Spinal cord (tissue), 10 donors: ENCODE measurements around the gene UBE2R2. TPM values are rescaled to one million over a fixed set of nuclear protein-coding genes. Genes with fewer than 3 reads are reported as not detected.
"Not testable (repeated sequence)": the region's sequence is repeated elsewhere in the genome, so short reads cannot be mapped to it uniquely, and the experiment has no call there.

Experiments
- DNase-seq, 6 donors: peaks; one replicate each; pipeline versions ENCODE4 v3.0.0 to v3.0.0-alpha.2; 2013 to 2015; ENCODE audit warnings: low spot score in 6 of 6, low read depth in 4 of 6
- H3K27ac ChIP-seq: one replicate; pipeline ENCODE4 v1.5.1; 2013; ENCODE audit warnings: low read depth, low read length, control low read depth
- H3K27me3 ChIP-seq: one replicate; pipeline ENCODE4 v1.6.1; 2013; ENCODE audit warnings: low read length; ENCODE audit not compliant: control insufficient read depth, insufficient read depth
- H3K36me3 ChIP-seq: one replicate; pipeline ENCODE4 v1.6.1; 2013; ENCODE audit warnings: low read length; ENCODE audit not compliant: control insufficient read depth, insufficient read depth
- H3K4me1 ChIP-seq: one replicate; pipeline ENCODE4 v1.6.1; 2013; ENCODE audit warnings: low read length; ENCODE audit not compliant: control insufficient read depth, insufficient read depth
- H3K4me3 ChIP-seq: one replicate; pipeline ENCODE4 v1.5.1; 2013; ENCODE audit warnings: low read depth, low read length, control low read depth
- H3K9me3 ChIP-seq: one replicate; pipeline ENCODE4 v1.6.1; 2013; ENCODE audit warnings: low read length; ENCODE audit not compliant: control insufficient read depth, insufficient read depth
- WGBS: methylation state at CpG from one replicate; pipeline ENCODE4 v1.1.5; 2013; ENCODE audit warnings: missing lambda C conversion rate; ENCODE audit not compliant: insufficient coverage; 5-methylcytosine and 5-hydroxymethylcytosine counted together
- polyA plus RNA-seq, 2 donors: library from polyadenylated mRNA; unstranded; fragments of 120-200 nt; gene quantifications; one replicate each; pipeline ENCODE4 v1.2.1, GENCODE V29; 2013; ENCODE audit not compliant: insufficient read length in 2 of 2
- total RNA-seq, 2 donors: library from RNA; depleted of rRNA in 1 of 2; stranded (reverse); fragments of 120-200 nt in 1 of 2; fragments of >200 nt in 1 of 2; gene quantifications; one replicate each; pipeline versions ENCODE4 v1.2.3 to v1.2.4, GENCODE V29; 2013 to 2014
- donor health status: healthy.

The UBE2R2 gene
- total and polyA plus RNA-seq, 4 donors: 24.2 to 68.4 (median 43.4) TPM

DNA sequence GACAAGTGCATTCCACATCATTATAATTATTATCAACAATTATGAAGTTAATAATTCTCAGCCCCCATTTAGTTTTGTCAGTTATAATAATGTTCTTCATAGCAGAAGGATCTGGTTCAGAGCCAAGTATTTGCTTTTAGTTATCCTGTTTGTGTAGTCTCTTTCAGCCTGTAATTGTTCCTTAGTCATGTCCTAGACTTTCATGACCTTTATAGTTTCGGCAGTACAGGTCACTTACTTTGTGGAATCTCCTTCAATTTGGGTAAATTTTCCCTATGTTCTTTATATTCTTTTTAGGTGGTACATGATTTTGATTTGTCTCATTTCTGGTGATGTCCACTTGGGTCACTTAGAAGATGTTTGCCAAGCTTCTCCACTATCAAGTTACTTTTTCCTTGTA, 34.3 kb downstream of the UBE2R2 start:
- no peaks in the 10 kb centered on the region for H3K27me3 ChIP-seq
- H3K9me3 ChIP-seq: no peaks in the 10 kb centered on the region
- no peak overlapping the region for H3K4me3 ChIP-seq
- no CpG with 5 or more reads among the region's 1 CpG for WGBS
- DNase-seq: no peak
- peaks cover 7% of the 10 kb centered on the region for H3K4me1 ChIP-seq
- H3K36me3 ChIP-seq: no peaks in the 10 kb centered on the region
- H3K27ac ChIP-seq: no peak overlapping the region

DNA sequence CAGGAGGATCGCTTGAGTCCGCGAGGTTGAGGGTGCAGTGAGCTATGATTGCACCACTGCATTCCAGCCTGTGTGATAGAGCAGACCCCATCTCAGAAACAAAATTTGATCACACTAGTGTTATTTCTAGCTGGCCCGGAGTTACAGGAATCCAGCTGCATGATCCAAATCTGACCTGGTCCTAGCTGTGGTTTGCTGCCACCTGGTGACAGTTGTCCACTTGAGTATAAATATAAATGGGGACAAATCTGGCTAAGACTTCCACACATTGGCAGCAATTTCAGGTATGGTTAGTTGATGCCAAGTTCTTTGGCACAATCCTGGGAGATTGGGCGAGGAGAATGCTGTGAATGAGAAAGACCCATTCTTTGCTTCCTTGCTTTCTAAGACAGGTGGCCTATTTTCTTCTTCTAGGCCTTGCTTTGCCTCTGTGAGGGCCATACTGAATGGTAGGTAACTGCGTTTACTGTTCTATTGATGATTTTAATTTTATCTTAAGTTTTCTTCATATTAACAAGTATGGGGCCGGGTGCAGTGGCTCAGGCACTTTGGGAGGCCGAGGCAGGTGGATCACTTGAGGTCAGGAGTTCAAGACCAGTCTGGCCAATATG, 35.4 kb downstream of the UBE2R2 start:
- Histone ChIP-seq H3K27ac (no peak overlapping the region), H3K9me3 (no peaks in the 10 kb centered on the region), H3K27me3 (no peaks in the 10 kb centered on the region), H3K4me3 (no peak overlapping the region), H3K36me3 (no peaks in the 10 kb centered on the region), H3K4me1 (peaks cover 4% of the 10 kb centered on the region)
- 80% methylated on average over 7 of the region's 8 CpGs for WGBS
- peak; percentile 17 to 76 (median 34) for DNase-seq

DNA sequence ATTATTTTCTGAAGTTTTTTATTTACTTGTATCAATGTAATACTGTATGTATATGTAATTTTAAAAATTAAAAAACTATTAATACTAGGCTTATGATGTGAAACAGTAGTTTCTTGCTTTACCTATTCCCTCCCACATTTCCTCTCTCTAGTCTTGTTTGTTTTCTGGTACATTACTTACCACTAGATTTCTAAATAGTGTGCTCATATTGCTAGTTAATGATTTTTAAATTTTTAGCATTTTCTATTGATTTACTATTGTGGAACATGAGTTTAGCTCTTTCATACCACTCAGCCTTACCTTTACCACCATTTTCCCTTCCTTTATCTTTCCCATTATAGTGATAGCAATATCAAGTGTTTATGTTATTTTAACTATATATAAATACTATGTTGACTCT, 39.3 kb downstream of the UBE2R2 start:
- Histone ChIP-seq H3K36me3 (no peaks in the 10 kb centered on the region), H3K4me1 (peaks cover 4% of the 10 kb centered on the region), H3K27me3 (no peaks in the 10 kb centered on the region), H3K27ac (no peak overlapping the region), H3K4me3 (no peak overlapping the region), H3K9me3 (no peaks in the 10 kb centered on the region)
- DNase-seq: no peak

DNA sequence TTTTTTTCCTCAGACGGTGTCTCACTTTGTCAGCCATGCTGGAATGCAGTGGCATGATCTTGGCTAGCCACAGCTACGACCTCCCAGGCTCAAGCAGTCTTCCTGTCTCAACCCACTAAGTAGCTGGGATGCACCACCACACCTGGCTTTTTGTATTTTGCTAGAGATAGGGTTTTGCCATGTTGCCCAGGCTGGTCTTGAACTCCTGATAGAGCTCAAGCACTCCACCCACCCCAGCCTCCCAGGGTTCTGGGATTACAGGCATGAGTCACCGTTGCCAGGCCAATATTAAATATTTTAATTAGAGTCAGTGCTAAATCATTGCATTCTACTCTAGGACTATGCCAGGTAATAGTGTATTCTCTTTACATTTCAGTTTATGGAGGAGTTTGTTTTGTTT, 41.5 kb downstream of the UBE2R2 start:
- no peaks in the 10 kb centered on the region for H3K36me3 ChIP-seq
- no peaks in the 10 kb centered on the region for H3K9me3 ChIP-seq
- H3K27me3 ChIP-seq: no peaks in the 10 kb centered on the region
- H3K4me1 ChIP-seq: no peaks in the 10 kb centered on the region
- no CpG with 5 or more reads among the region's 3 CpGs for WGBS
- no peak overlapping the region for H3K27ac ChIP-seq
- no peak overlapping the region for H3K4me3 ChIP-seq
- no peak for DNase-seq

DNA sequence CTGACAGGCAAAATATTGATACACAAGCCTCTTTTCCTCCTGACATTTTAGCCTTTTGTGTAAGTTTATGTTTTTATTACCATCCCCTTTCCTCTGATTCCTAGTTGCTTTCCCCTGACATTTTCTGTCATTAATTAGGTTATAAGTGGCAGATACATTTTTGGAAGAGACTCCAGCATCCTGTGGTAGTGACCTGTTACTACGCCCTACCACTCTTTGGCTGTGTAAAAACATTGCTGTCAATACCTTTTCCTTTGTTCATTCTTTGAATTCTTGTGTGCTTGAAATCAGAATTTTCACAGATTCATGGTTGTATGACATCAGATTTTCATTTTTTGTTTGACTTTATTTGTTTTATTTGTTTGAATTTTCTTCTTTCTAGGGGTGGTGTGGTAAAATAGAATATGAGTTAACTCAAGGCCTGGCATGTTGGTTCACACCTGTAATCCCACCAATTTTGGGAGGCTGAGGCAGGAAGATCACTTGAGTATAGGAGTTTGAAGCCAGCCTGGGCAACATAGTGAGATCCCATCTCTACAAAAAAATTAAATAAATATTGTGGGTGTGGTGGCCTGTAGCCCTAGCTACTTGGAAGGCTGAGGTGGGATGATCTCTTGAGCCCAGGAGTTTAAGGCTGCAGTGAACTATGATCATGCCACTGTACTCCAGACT, 43.4 kb downstream of the UBE2R2 start:
- no peaks in the 10 kb centered on the region for H3K9me3 ChIP-seq
- no peak overlapping the region for H3K27ac ChIP-seq
- WGBS: no CpG with 5 or more reads among the region's 1 CpG
- no peaks in the 10 kb centered on the region for H3K4me1 ChIP-seq
- H3K27me3 ChIP-seq: no peaks in the 10 kb centered on the region
- H3K36me3 ChIP-seq: peaks cover 3% of the 10 kb centered on the region
- DNase-seq: no peak
- H3K4me3 ChIP-seq: no peak overlapping the region

DNA sequence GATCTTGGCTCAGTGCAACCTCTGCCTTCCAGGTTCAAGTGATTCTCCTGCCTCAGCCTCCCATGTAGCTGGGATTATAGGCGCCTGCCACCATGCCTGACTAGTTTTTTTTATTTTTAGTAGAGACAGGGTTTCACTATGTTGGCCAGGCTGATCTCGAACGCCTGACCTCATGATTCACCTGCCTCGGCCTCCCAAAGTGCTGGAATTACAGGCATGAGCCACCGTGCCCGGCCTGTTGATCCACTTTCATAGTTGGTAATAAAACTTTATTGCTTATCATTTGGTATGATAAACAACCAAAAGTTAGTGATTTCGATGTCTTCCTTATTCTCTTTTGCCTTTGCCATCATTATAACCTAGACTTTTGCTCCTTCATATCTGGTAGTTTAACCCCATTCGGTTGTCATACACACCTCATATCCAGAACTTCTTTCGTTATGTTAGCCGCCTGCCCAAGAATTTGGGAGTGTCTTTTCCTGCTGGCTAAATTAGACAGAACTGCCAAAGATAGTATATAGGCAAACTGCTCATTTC, 45.0 kb downstream of the UBE2R2 start:
- H3K4me1 ChIP-seq: no peaks in the 10 kb centered on the region
- no peaks in the 10 kb centered on the region for H3K27me3 ChIP-seq

DNA sequence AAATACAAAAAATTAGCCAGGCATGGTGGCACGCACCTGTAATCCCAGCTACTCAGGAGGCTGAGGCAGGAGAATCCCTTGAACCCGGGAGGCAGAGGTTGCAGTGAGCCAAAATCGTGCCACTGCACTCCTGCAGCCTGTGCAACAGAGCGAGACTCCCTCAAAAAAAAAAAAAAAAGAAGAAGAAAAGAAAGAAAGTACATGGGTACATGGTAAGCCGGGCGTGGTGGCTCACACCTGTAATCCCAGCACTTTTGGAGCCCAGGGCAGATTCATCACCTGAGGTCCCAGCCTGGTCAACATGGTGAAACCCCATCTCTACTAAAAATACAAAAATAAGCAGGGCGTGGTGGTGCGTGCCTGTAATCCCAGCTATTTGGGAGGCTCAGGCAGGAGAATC, 46.1 kb downstream of the UBE2R2 start:
- not testable (repeated sequence) for H3K27ac ChIP-seq, H3K4me3 ChIP-seq, DNase-seq, H3K4me1 ChIP-seq, H3K36me3 ChIP-seq, H3K9me3 ChIP-seq, H3K27me3 ChIP-seq
- WGBS: 100% methylated on average over 2 of the region's 8 CpGs

More for the DNA sequence above, 45.0 kb downstream of the UBE2R2 start:
- DNase-seq: no peak
- H3K36me3 ChIP-seq: peaks cover 3% of the 10 kb centered on the region
- H3K4me3 ChIP-seq: no peak overlapping the region
- WGBS: 100% methylated on average over 7 of the region's 10 CpGs
- no peaks in the 10 kb centered on the region for H3K9me3 ChIP-seq
- H3K27ac ChIP-seq: no peak overlapping the region

DNA sequence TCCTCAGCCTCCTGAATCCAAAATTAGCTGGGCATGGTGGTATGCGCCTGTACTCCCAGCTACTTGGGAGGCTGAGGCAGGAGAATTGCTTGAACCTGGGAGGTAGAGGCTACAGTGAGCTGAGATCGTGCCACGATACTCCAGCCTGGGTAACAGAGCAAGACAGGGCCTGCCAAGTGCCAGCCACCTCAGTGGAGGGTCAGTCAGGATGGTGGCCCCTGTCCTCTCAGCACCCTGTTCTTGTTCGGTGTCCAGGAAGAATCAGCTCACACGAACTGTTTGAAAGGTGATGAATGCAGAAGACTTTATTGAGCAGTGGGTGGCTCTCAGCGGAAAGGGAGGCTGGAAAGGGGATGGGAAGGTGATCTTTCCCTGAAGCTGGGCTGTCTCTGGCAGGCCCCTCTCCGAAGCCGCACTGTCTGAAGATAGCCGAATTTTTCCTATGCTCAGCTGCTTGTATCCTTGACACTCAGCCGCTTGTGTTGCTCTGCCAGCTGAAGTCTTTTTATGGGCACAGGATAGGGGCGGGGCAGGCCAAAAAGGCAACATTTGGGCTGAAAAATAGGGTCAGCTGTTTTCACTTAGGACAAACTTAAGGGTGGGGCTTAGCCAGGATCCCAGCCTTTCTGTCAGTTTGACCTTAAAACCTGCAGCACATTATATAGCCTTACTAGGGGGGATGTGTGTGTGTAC, 50.9 kb downstream of the UBE2R2 start:
- H3K9me3 ChIP-seq: no peaks in the 10 kb centered on the region
- peaks cover 7% of the 10 kb centered on the region for H3K4me1 ChIP-seq
- H3K27ac ChIP-seq: peak overlapping the region; percentile 52
- 66% methylated on average over 11 of the region's 11 CpGs for WGBS
- peaks cover 3% of the 10 kb centered on the region for H3K36me3 ChIP-seq
- peak in 1 of 6 donors; percentile 22 for DNase-seq
- no peak overlapping the region for H3K4me3 ChIP-seq
- no peaks in the 10 kb centered on the region for H3K27me3 ChIP-seq

DNA sequence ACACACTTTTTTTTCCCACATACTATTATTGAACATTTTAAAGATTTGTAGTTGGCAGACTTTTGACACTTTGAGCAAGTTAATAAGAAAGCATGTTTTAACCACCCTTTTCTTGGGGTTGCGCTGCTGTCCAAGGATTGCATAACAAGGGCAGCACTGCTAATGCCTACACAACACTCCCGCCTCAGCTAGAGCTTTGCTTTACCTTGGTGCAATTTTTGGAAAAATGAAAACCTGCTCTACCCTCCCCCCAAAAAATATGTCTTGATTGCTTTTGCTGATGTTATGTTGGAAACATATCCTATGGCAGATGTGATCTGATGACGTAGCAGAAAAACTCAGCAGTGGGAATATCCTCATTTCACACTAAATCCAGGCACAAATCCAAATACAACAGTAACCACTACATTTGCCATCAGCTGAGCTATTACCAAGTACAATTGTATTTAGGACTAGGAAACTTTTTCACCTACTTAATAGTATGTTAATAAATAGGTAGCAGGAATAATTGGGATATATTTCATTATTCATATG, 51.5 kb downstream of the UBE2R2 start:
- Histone ChIP-seq H3K4me1 (peaks cover 7% of the 10 kb centered on the region), H3K27ac (peak overlapping the region; percentile 52), H3K27me3 (no peaks in the 10 kb centered on the region), H3K36me3 (peaks cover 3% of the 10 kb centered on the region), H3K9me3 (no peaks in the 10 kb centered on the region), H3K4me3 (no peak overlapping the region)
- peak in 2 of 6 donors; percentile 45 to 49 for DNase-seq
- WGBS: 80% methylated on average over 1 of the region's 3 CpGs
